Hepatocyte (in vitro differentiated cells): ENCODE measurements around the gene GLDN. TPM values are rescaled to one million over a fixed set of nuclear protein-coding genes. Genes with fewer than 3 reads are reported as not detected.

Experiments
- DNase-seq: peaks from one replicate; pipeline ENCODE4 v3.0.0-alpha.2; 2016; ENCODE audit warnings: low spot score
- H2AFZ ChIP-seq: fragments of 200-600 bp; sonication (generic); 2 replicates; pipeline ENCODE4 v1.6.0; 2016; ENCODE audit warnings: antibody characterized with exemption, mild to moderate bottlenecking
- H3K27ac ChIP-seq: fragments of 200-600 bp; sonication (generic); 2 replicates; pipeline ENCODE4 v1.5.1; 2016; ENCODE audit warnings: mild to moderate bottlenecking
- H3K27me3 ChIP-seq: fragments of 200-600 bp; sonication (generic); 2 replicates; pipeline ENCODE4 v1.6.1; 2016
- H3K36me3 ChIP-seq: fragments of 200-600 bp; sonication (generic); replicated peaks from 2 replicates; pipeline ENCODE4 v1.5.1; 2016; ENCODE audit warnings: low read depth; ENCODE audit not compliant: insufficient read depth
- H3K4me1 ChIP-seq: fragments of 200-600 bp; sonication (generic); 2 replicates; pipeline ENCODE4 v1.5.1; 2016; ENCODE audit warnings: mild to moderate bottlenecking, moderate library complexity; ENCODE audit not compliant: insufficient read depth
- H3K4me2 ChIP-seq: fragments of 200-600 bp; sonication (generic); 2 replicates; pipeline ENCODE4 v1.6.0; 2016
- H3K4me3 ChIP-seq: fragments of 200-600 bp; sonication (generic); 2 replicates; pipeline ENCODE4 v1.5.1; 2016; ENCODE audit warnings: mild to moderate bottlenecking
- H3K79me2 ChIP-seq: fragments of 200-600 bp; sonication (generic); 2 replicates; pipeline ENCODE4 v1.6.0; 2017; ENCODE audit warnings: mild to moderate bottlenecking
- H3K9me2 ChIP-seq: fragments of 200-600 bp; sonication (generic); replicated peaks from 2 replicates; pipeline ENCODE4 v1.6.0; 2017; ENCODE audit warnings: mild to moderate bottlenecking; ENCODE audit not compliant: insufficient read depth
- H3K9me3 ChIP-seq: fragments of 200-600 bp; sonication (generic); 2 replicates; pipeline ENCODE4 v1.5.1; 2016; ENCODE audit warnings: low read depth, mild to moderate bottlenecking
- H4K20me1 ChIP-seq: fragments of 200-600 bp; sonication (generic); 2 replicates; pipeline ENCODE4 v1.6.0; 2016; ENCODE audit warnings: mild to moderate bottlenecking; ENCODE audit not compliant: insufficient read depth, poor library complexity, severe bottlenecking
- EZH2 ChIP-seq: fragments of 200-600 bp; sonication (generic); IDR thresholded peaks from 2 replicates; pipeline ENCODE4 v1.6.1; 2016; ENCODE audit warnings: antibody characterized with exemption, mild to moderate bottlenecking, borderline replicate concordance
- EZH2phosphoT487 ChIP-seq: fragments of 200-600 bp; sonication (generic); IDR thresholded peaks from one replicate; pipeline ENCODE4 v1.6.1; 2018; ENCODE audit warnings: antibody characterized with exemption, mild to moderate bottlenecking, low read depth, moderate library complexity; ENCODE audit not compliant: unreplicated experiment, severe bottlenecking
- WGBS: methylation state at CpG from one replicate; pipeline ENCODE4 v1.1.6; 2016; ENCODE audit warnings: low lambda C conversion rate; ENCODE audit errors: missing lambda C conversion rate; 5-methylcytosine and 5-hydroxymethylcytosine counted together
- polyA plus RNA-seq: library from polyadenylated mRNA; unstranded; fragments of >200 nt; fragmentation: Nextera tagmentation; extraction: Ambion mirVana; gene quantifications from 2 replicates; pipeline ENCODE4 v1.2.1, GENCODE V29; 2016
- total RNA-seq: library from RNA; depleted of rRNA; stranded (reverse); fragments of >200 nt; gene quantifications from 2 replicates; pipeline ENCODE4 v1.2.3, GENCODE V29; 2014
- TF ChIP-seq, protein P1 (sequence below): fragments of 200-600 bp; sonication (generic); IDR thresholded peaks from 2 replicates; pipeline ENCODE4 v1.5.1; 2016; ENCODE audit warnings: antibody characterized with exemption, mild to moderate bottlenecking; ENCODE audit not compliant: poor library complexity

Gene GLDN
- total and polyA plus RNA-seq, 2 experiments from 2014 or later: 0.07 to 1.8 TPM

DNA sequence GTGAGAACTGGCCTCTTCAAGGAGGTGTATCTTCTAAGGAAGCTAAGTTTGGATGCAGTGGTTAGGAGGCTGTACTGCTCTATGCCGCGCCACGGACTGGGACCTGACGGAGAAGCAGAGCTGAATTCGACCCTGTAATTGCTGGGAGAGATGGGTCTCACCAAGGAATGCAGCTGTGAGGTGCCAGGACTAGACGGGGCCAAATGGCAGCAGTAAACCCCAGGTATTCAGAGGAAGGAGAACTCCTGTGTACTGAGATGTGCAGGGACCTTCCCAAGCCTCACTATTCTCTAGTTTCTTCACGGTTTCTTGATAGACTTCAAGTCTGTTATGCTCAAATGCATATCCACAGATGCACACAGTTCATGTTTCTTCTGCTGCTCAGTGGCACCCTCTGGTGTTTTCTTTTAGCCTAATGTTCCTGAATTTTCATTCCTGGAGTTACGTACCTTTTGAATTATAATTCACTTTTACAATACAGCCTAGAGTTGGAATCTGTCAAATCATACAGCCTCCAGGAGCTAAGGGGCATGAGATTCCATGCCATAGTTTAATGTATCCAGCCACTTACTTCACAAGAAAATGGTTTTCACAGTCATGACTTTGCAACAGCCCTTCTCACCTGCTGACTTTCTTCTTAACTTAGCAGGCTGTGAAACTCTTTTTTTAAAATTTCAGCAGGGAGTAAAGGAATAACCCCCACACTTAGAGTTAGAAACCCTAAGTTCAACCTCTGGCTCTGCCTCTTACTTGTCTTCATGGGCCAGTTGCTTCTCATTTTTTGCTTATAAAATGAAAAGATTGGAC lies 61.8 kb downstream of the GLDN start:
- H3K79me2 ChIP-seq: no peaks in the 10 kb centered on the region
- H3K27me3 ChIP-seq: peaks cover 5% of the 10 kb centered on the region
- 77% methylated on average over 8 of the region's 8 CpGs for WGBS
- no peak overlapping the region for H2AFZ ChIP-seq
- no peaks in the 10 kb centered on the region for H3K4me1 ChIP-seq
- TF ChIP-seq EZH2 (no peak), EZH2phosphoT487 (no peak)
- TF ChIP-seq, protein P1, sequence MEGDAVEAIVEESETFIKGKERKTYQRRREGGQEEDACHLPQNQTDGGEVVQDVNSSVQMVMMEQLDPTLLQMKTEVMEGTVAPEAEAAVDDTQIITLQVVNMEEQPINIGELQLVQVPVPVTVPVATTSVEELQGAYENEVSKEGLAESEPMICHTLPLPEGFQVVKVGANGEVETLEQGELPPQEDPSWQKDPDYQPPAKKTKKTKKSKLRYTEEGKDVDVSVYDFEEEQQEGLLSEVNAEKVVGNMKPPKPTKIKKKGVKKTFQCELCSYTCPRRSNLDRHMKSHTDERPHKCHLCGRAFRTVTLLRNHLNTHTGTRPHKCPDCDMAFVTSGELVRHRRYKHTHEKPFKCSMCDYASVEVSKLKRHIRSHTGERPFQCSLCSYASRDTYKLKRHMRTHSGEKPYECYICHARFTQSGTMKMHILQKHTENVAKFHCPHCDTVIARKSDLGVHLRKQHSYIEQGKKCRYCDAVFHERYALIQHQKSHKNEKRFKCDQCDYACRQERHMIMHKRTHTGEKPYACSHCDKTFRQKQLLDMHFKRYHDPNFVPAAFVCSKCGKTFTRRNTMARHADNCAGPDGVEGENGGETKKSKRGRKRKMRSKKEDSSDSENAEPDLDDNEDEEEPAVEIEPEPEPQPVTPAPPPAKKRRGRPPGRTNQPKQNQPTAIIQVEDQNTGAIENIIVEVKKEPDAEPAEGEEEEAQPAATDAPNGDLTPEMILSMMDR: peak; percentile 67
- no peak overlapping the region for H3K27ac ChIP-seq
- no peaks in the 10 kb centered on the region for H3K36me3 ChIP-seq
- DNase-seq: peak; percentile 57
- no peaks in the 10 kb centered on the region for H3K9me2 ChIP-seq
- H3K4me2 ChIP-seq: no peak overlapping the region
- H4K20me1 ChIP-seq: no peaks in the 10 kb centered on the region
- no peak overlapping the region for H3K4me3 ChIP-seq
- H3K9me3 ChIP-seq: no peaks in the 10 kb centered on the region

DNA sequence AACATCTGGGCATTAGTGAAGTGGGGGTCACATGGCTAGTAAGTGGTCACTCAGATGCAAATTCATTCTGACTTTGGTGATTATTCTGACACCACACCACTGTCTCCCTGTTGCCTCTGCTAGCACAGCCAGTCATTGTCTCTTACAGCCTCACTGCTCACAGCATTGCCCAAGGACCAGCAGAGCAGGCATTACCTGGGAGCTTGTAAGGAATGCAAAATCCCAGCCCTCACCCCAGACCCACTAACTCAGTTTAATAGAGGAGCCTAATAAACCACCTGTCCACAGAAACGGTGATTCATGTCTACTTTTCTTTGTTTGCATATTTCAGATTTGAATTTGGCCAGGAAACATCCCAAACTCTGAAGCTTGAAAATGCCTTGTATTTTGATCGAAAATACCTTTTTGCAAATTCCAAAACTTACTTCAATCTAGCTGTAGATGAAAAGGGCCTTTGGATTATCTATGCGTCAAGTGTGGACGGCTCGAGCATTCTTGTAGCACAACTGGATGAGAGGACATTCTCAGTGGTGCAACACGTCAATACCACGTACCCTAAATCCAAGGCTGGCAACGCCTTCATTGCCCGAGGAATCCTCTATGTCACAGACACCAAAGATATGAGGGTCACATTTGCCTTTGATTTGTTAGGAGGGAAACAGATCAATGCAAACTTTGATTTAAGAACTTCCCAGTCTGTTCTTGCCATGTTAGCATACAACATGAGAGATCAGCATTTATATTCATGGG lies 62.7 kb downstream of the GLDN start:
- 86% methylated on average over 9 of the region's 9 CpGs for WGBS
- Histone ChIP-seq H4K20me1 (no peaks in the 10 kb centered on the region), H3K9me3 (no peaks in the 10 kb centered on the region), H3K27me3 (peaks cover 5% of the 10 kb centered on the region), H3K79me2 (no peaks in the 10 kb centered on the region), H3K27ac (no peak overlapping the region), H3K4me3 (no peak overlapping the region), H3K4me2 (no peak overlapping the region), H3K4me1 (no peaks in the 10 kb centered on the region), H3K9me2 (no peaks in the 10 kb centered on the region), H2AFZ (no peak overlapping the region), H3K36me3 (no peaks in the 10 kb centered on the region)
- no peak for DNase-seq
- TF ChIP-seq EZH2phosphoT487: no peak
- TF ChIP-seq, protein P1: no peak
- TF ChIP-seq EZH2: no peak

DNA sequence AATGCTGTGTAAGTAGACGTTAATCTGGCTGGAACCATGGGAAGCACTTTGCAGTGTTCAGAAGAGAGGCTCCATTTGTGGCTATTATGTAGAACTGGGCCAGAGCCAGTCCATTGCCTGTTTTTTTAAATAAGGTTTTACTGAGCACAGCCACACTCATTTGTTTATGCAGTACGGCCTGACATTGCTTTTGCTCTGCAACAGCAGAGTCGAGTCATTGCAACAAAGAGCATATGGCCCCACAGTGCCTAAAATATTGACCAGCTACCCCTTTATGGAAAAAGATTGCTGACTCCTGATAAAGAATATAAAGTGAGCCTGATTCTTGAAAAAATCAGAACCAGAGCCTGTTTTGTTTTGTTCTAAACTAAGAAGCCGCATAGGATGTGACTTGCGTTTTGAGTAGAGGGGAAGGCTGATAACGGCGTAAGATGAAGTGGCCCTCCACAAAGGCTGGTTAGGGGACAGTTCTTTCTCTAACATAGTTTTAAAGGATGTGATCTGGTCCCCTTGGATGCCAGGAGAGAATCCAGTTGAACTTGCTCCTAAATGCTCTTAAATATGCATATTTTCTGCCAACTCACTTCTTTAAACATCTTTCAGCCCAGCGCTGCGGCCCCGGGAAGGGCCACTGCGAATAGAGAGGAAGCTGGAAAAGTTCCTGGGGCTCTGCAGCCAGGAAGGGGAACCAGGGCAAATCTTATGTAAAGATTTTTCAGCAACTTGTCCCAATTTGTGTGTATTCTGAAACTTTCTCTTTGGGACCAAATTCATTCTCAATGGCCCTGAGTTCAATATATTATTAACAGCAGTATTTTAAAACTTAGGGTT lies 64.5 kb downstream of the GLDN start:
- Histone ChIP-seq H3K9me2 (no peaks in the 10 kb centered on the region), H3K4me1 (no peaks in the 10 kb centered on the region), H3K9me3 (no peaks in the 10 kb centered on the region), H4K20me1 (no peaks in the 10 kb centered on the region), H3K79me2 (no peaks in the 10 kb centered on the region), H3K36me3 (no peaks in the 10 kb centered on the region), H3K27me3 (peaks cover 5% of the 10 kb centered on the region), H3K27ac (no peak overlapping the region), H3K4me3 (no peak overlapping the region), H2AFZ (no peak overlapping the region), H3K4me2 (no peak overlapping the region)
- WGBS: 83% methylated on average over 11 of the region's 11 CpGs
- no peak for TF ChIP-seq EZH2
- TF ChIP-seq, protein P1: no peak
- TF ChIP-seq EZH2phosphoT487: no peak
- no peak for DNase-seq
